Medulla oblongata (tissue), 1 donor: Measurements from ENCODE around the gene CTDNEP1.
A peak's percentile ranks its signal among the peaks of the same experiment; 100 is the strongest.

Experiments
- DNase-seq: peaks from one replicate; pipeline ENCODE4 v3.0.0-alpha.2; 2015; ENCODE audit errors: extremely low spot score

The CTDNEP1 gene

DNA sequence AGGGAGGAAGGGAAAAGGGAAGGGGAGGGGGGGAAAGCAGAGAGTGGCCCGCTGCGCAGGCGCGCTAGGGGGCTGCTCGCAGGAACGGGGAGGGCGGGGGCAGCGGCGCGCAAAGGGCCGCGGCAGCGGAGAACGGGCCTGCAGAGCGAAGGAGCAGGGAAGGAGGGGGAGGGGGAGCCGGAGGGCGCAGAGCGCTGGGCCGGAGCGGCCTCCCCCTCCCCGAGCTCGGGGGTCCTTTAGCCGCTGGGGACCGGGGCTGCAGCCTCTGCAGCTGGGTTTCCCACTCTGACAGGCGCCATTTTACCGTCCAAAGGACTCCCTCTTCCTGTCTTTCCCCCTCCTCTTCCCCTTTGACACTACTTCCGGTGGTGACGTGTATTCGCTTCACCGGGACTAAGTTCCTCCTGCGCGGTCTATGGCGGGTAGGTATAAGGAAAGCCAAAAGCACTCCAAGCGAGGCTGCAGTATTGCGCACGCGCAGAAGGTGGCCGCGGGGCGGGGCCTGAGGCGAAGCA is at the start of gene CTDNEP1:
TSS of gene CTDNEP1 (minus strand) at position 74 of the 515 bp plus-strand sequence. CDS start 438 bp downstream, outside the sequence.
- DNase-seq: peak; percentile 100

GRCh38 chr17:7296189-7296861 is 44.8 kb upstream of the CTDNEP1 start:
- peak; percentile 82 for DNase-seq

DNA sequence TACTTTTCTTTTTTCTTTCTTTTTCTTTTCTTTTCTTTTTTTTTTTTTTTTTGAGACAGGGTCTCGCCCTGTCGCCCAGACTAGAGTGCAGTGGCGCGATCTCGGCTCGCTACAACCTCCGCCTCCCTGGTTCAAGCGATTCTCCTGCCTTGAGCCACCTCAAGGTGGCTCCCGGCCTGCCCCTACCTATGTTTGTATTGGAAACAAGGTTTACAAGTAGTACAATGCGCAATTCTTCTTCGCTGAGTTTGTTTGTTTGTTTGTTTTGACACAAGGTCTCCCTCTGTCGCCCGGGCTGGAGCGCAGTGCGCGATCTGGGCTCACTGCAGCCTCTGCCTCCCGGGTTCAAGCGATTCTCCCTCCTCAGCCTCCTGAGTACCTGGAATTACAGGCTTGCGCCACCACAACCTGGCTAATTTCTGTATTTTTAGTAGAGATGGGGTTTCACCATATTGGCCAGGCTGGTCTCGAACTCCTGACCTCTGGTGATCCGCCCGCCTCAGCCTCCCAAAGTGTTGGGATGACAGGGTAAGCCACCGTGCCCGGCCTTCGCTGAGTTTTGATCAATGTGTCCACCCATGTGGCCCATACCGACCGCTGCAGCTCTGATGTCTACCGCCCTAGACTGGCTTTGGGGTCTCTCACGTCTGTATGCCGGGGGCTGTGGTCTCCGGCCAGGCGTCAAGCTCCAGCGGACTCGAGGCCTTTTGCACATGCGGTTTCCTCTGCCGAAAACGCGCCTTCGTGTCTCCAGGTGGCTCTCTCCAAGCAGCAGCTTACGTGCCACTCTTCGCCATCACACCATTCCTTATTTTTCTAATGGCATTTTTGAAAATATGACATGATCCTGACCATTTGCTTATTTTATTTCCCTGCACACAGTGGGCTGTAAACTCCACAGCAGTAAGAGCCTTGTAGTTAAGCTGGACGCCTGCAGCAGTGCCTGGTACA is 44.0 kb upstream of the CTDNEP1 start:
- no peak for DNase-seq

DNA sequence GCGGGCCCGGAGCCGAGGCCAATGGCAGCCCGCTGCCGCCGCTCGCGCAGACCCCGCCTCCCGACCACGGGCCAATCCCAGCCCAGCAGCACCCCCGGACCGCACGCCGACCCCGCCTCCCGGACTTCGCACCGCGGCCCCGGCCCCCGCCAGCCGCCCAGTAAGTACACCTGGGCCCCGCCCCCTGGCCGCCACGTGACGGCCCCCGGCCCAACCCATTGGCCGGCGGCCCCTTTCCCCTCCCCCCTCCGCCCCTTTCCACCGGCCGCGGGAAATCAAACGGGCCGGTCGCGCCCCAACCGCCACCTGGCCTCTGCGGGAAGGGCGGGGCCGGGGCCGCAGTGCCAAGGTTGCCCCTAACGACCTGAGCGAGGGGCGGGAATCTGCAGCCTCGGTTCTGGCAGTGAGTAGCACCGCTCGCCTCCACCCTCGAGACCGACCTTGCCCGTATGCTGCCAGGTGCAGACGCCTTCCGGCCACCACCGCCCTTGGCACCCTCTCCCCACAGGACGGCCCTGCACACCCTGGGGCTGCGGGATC is 43.1 kb upstream of the CTDNEP1 start, which contains the start of gene YBX2:
TSS of gene YBX2 (minus strand) at position 26 of the 540 bp plus-strand sequence. CDS start 139 bp downstream, outside the sequence.
- DNase-seq: no peak

DNA sequence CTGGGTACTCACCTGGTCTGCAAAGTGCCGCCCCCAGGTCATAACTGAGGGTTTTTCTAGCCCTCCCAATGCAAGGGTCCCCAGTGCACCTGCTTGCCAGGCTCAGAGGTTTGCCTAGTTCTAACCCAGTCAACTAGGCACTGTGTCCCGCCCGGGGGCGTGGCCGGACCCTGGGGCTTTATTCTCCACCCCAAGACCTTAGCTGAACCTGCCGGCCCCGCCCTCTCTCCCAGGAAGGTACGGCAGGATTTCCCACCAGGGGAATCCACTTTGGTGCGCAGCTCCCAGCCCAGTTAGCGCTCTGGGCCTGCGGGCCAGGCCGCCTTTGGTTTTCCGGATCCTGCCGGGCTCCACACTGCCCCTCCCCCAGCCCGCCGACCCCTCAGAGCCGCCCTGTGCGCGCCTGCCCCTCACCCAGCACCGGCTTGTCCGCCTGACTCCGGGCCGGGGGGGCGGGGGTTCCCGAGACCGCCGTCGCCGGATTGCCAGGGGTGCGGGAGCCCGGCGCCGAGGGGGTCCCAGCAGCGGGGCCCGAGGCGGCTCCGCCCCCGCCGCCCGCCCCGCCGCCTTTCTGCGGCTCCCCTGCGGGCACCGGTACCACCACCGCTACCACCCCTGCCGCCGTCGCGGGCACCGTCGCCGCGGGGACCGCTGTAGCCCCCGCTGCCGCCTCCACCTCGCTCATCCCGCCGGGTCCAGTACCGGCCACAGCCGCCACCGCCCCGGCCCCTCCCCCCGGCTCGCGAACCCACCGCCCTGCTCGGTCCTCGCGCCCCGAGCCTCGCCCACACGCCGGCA is 42.5 kb upstream of the CTDNEP1 start:
- DNase-seq: no peak

- no peak for DNase-seq
Observed at GRCh38 chr17:7293159-7293558, 41.6 kb upstream of the CTDNEP1 start.

DNA sequence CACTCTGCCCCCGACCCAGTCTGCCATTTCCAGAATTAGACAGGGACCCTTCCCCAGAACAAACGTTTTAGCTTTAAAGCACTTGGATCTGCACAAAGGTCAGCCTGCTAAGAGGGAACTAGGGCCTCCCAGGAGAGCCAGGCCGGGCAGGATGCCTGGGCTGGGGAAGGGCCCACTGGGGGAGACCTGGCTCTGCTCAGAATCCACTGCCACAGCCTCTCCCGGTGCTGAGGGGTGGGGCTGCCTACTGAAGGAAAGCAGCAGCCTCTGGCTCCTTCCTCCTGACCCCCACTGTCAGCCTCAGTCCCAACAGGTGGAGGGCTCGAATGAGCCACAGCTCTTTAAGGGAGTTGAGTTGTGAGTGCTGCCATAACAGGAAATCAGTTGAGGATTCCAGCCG is 41.2 kb upstream of the CTDNEP1 start:
- DNase-seq: peak; percentile 39

GRCh38 chr17:7292194-7292593 is 40.7 kb upstream of the CTDNEP1 start:
- no peak for DNase-seq

GRCh38 chr17:7290685-7291084 is 39.2 kb upstream of the CTDNEP1 start:
- DNase-seq: no peak

GRCh38 chr17:7290166-7290565 is 38.6 kb upstream of the CTDNEP1 start:
- no peak for DNase-seq

GRCh38 chr17:7289256-7290032 is 37.9 kb upstream of the CTDNEP1 start:
- no peak for DNase-seq

DNA sequence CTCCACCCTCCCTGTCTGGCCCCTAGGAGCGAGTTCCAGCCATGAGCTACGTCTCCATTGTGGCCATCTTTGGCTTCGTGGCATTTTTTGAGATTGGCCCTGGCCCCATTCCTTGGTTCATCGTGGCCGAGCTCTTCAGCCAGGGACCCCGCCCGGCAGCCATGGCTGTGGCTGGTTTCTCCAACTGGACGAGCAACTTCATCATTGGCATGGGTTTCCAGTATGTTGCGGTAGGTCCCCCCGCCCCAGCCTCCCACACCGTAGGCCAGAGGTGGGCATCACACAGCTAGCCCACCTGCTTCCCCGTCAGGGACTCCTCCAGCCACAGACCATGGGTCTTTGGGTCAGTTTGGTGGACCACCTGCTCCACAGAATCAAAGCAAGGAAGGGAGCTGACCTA is 34.1 kb upstream of the CTDNEP1 start:
- no peak for DNase-seq

DNA sequence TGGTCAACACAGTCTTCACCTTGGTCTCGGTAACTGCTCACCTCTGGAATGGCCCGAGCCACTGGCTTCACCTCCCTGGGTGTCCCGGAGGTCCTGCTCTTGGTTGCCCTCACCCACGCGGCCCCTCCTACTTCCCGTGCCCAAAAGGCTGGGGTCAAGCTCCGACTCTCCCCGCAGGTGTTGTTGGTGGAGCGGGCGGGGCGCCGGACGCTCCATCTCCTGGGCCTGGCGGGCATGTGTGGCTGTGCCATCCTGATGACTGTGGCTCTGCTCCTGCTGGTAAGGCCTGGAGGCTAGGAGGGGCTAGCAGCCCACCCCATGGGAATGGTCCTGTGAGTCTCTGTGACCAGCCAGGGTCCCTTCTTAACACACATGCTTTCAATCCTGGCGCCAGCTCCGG is 33.4 kb upstream of the CTDNEP1 start:
- DNase-seq: no peak

GRCh38 chr17:7283471-7284216 is 32.1 kb upstream of the CTDNEP1 start:
- DNase-seq: no peak

DNA sequence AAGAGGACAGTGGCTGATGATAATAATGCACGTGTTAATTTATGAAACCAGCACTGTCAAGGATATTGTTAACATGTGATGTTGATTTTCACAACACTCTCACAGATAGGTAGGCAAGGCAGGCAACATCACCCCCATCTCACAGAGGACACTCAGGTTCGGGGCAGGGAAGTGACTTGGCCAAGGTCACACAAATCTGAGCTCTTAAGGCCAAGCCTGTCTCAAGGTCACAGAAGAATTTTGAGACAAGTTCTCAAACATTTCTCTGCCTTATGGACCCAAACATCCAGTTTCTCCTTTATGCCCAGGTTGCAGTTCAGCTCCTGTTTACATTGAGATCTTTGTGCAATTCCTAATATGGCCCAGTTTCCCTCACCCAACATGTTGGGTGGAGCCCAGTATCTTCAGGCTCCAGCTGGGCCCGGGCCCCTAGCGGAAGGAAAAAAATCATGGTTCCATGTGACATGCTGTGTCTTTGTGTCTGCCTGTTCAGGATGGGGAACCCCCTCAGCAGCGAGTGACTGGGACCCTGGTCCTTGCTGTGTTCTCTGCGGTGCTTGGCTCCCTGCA is 31.3 kb upstream of the CTDNEP1 start:
- no peak for DNase-seq

GRCh38 chr17:7281953-7282751 is 30.6 kb upstream of the CTDNEP1 start:
- DNase-seq: no peak

DNA sequence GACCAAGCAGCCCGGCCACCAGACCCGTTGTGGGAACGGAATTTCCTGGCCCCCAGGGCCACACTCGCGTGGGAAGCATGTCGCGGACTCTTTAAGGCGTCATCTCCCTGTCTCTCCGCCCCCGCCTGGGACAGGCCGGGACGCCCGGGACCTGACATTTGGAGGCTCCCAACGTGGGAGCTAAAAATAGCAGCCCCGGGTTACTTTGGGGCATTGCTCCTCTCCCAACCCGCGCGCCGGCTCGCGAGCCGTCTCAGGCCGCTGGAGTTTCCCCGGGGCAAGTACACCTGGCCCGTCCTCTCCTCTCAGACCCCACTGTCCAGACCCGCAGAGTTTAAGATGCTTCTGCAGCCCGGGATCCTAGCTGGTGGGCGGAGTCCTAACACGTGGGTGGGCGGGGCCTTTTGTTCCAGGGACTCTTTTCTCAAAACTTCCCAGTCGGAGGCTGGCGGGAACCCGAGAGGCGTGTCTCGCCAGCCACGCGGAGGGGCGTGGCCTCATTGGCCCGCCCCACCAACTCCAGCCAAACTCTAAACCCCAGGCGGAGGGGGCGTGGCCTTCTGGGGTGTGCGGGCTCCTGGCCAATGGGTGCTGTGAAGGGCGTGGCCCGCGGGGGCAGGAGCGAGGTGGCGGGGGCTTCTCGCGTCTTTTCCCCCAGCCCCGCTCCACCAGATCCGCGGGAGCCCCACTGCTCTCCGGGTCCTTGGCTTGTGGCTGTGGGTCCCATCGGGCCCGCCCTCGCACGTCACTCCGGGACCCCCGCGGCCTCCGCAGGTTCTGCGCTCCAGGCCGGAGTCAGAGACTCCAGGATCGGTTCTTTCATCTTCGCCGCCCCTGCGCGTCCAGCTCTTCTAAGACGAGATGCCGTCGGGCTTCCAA is 29.8 kb upstream of the CTDNEP1 start, which contains the start of gene SLC2A4:
TSS of gene SLC2A4 (plus strand) at position 645 of the 879 bp plus-strand sequence. CDS start at position 862, 217 bp downstream.
- DNase-seq: peak; percentile 91
